Measurements from ENCODE around the gene SAAL1.

GRCh38 chr11:18132341-18132740 lies 26.5 kb upstream of the SAAL1 start, which contains the start of gene MRGPRX3:
- no peak for TF ChIP-seq CTCF (optimal IDR thresholded peaks at IDR 0.05 in 1 of 3, IDR thresholded peaks at IDR 0.05 in 1 of 3, conservative IDR thresholded peaks at IDR 0.05 in 1 of 3; ENCODE audit: extremely low read depth in 1 of 3, insufficient read depth in 2 of 3, low read length in 3 of 3)
- no peak for TF ChIP-seq EZH2 (IDR thresholded peaks at IDR 0.05; ENCODE audit: low read length)

Measured in keratinocyte (primary cell).